ENCODE data around the gene TRAM2.

TRAM2 gene

GRCh38 chr6:52558266-52559000, 18.4 kb downstream of the TRAM2 start:
- peak overlapping the region; percentile 58 for H3K27ac ChIP-seq (ENCODE audit: low read depth, low read length, poor library complexity, severe bottlenecking)
- H3K9me3 ChIP-seq (ENCODE audit: low read length), result no peaks in the 10 kb centered on the region
- no peak for TF ChIP-seq EZH2 (IDR thresholded peaks at IDR 0.05; ENCODE audit: borderline replicate concordance, low read length)
- TF ChIP-seq CTCF (IDR thresholded peaks at IDR 0.05; ENCODE audit: low read length), result no peak
- no peaks in the 10 kb centered on the region for H3F3A ChIP-seq (ENCODE audit: insufficient read depth, low read length)
- H3K4me2 ChIP-seq (ENCODE audit: low read length), result 0 out of 2 replicates have a peak overlapping the region, but pooled peaks have one; percentile 4
- H2AFZ ChIP-seq (ENCODE audit: low read length), result no peak overlapping the region
- H3K36me3 ChIP-seq (ENCODE audit: insufficient read depth, low read length), result peaks cover 30% of the 10 kb centered on the region
- H3K79me2 ChIP-seq (ENCODE audit: insufficient read depth, low read length), result peaks cover 75% of the 10 kb centered on the region
- H4K20me1 ChIP-seq (ENCODE audit: insufficient read depth, low read length), result no peaks in the 10 kb centered on the region
- no peaks in the 10 kb centered on the region for H3K27me3 ChIP-seq (ENCODE audit: insufficient read depth, low read length)
- H3K4me3 ChIP-seq (ENCODE audit: low read depth, low read length, poor library complexity, severe bottlenecking), result no peak overlapping the region
- no peak overlapping the region for H3K9ac ChIP-seq (ENCODE audit: low read length)
- peaks cover 52% of the 10 kb centered on the region for H3K4me1 ChIP-seq (ENCODE audit: insufficient read depth, low read length, severe bottlenecking)
- no peaks in the 10 kb centered on the region for H3K9me2 ChIP-seq (ENCODE audit: low read depth, low read length)

GRCh38 chr6:52557389-52558265, 19.2 kb downstream of the TRAM2 start:
- Histone ChIP-seq H3K9ac (ENCODE audit: low read length) (no peak overlapping the region), H3K4me3 (ENCODE audit: low read depth, low read length, poor library complexity, severe bottlenecking) (no peak overlapping the region), H3F3A (ENCODE audit: insufficient read depth, low read length) (no peaks in the 10 kb centered on the region), H3K9me2 (ENCODE audit: low read depth, low read length) (no peaks in the 10 kb centered on the region), H3K4me1 (ENCODE audit: insufficient read depth, low read length, severe bottlenecking) (peaks cover 52% of the 10 kb centered on the region), H3K4me2 (ENCODE audit: low read length) (0 out of 2 replicates have a peak overlapping the region, but pooled peaks have one; percentile 4), H3K79me2 (ENCODE audit: insufficient read depth, low read length) (peaks cover 74% of the 10 kb centered on the region), H3K27me3 (ENCODE audit: insufficient read depth, low read length) (no peaks in the 10 kb centered on the region), H3K9me3 (ENCODE audit: low read length) (no peaks in the 10 kb centered on the region), H4K20me1 (ENCODE audit: insufficient read depth, low read length) (no peaks in the 10 kb centered on the region), H2AFZ (ENCODE audit: low read length) (no peak overlapping the region), H3K36me3 (ENCODE audit: insufficient read depth, low read length) (peaks cover 30% of the 10 kb centered on the region), H3K27ac (ENCODE audit: low read depth, low read length, poor library complexity, severe bottlenecking) (peak overlapping the region; percentile 58)
- TF ChIP-seq CTCF (IDR thresholded peaks at IDR 0.05; ENCODE audit: low read length) (no peak), EZH2 (IDR thresholded peaks at IDR 0.05; ENCODE audit: borderline replicate concordance, low read length) (no peak)

- H3F3A ChIP-seq (ENCODE audit: insufficient read depth, low read length), result no peaks in the 10 kb centered on the region
- no peaks in the 10 kb centered on the region for H3K9me3 ChIP-seq (ENCODE audit: low read length)
- peaks cover 21% of the 10 kb centered on the region for H3K36me3 ChIP-seq (ENCODE audit: insufficient read depth, low read length)
- no peak for TF ChIP-seq CTCF (IDR thresholded peaks at IDR 0.05; ENCODE audit: low read length)
- TF ChIP-seq EZH2 (IDR thresholded peaks at IDR 0.05; ENCODE audit: borderline replicate concordance, low read length), result no peak
- peaks cover 68% of the 10 kb centered on the region for H3K79me2 ChIP-seq (ENCODE audit: insufficient read depth, low read length)
- no peak overlapping the region for H3K4me3 ChIP-seq (ENCODE audit: low read depth, low read length, poor library complexity, severe bottlenecking)
- peak overlapping the region; percentile 52 for H3K27ac ChIP-seq (ENCODE audit: low read depth, low read length, poor library complexity, severe bottlenecking)
- H3K4me2 ChIP-seq (ENCODE audit: low read length), result no peak overlapping the region
- H4K20me1 ChIP-seq (ENCODE audit: insufficient read depth, low read length), result no peaks in the 10 kb centered on the region
- H2AFZ ChIP-seq (ENCODE audit: low read length), result no peak overlapping the region
- no peak overlapping the region for H3K9ac ChIP-seq (ENCODE audit: low read length)
- no peaks in the 10 kb centered on the region for H3K27me3 ChIP-seq (ENCODE audit: insufficient read depth, low read length)
- no peaks in the 10 kb centered on the region for H3K9me2 ChIP-seq (ENCODE audit: low read depth, low read length)
- H3K4me1 ChIP-seq (ENCODE audit: insufficient read depth, low read length, severe bottlenecking), result peaks cover 71% of the 10 kb centered on the region
Measured at GRCh38 chr6:52555518-52556233, 21.2 kb downstream of the TRAM2 start.

All from OCI-LY1 (cell line).